Tibial nerve (tissue), 4 donors: Measurements from ENCODE around the gene CBLIF. TPM values are rescaled to one million over a fixed set of nuclear protein-coding genes. Genes with fewer than 3 reads are reported as not detected.

Source experiments
- DNase-seq, 2 donors: peaks; one replicate each; pipeline ENCODE4 v3.0.0-alpha.2; 2019; ENCODE audit warnings: low spot score in 2 of 2
- H3K27ac ChIP-seq, 4 donors: fragments of 200-600 bp; sonication (generic) in 3 of 4; one replicate each; pipeline ENCODE4 v1.5.1; 2017 to 2019; ENCODE audit warnings: mild to moderate bottlenecking in 1 of 4
- H3K27me3 ChIP-seq, 2 donors: fragments of 200-600 bp; sonication (generic) in 1 of 2; one replicate each; pipeline versions ENCODE4 v1.5.1 to v1.6.0; 2017 to 2019
- H3K36me3 ChIP-seq, 3 donors: fragments of 200-600 bp; sonication (generic); one replicate each; pipeline ENCODE4 v1.5.1; 2018 to 2019
- H3K4me1 ChIP-seq, 4 donors: fragments of 200-600 bp; sonication (generic) in 3 of 4; one replicate each; pipeline ENCODE4 v1.5.1; 2017 to 2019
- H3K4me3 ChIP-seq, 4 donors: fragments of 200-600 bp; sonication (generic) in 3 of 4; one replicate each; pipeline ENCODE4 v1.5.1; 2017 to 2019; ENCODE audit warnings: mild to moderate bottlenecking in 1 of 4, moderate library complexity in 1 of 4
- H3K9me3 ChIP-seq, 4 donors: fragments of 200-600 bp; sonication (generic) in 3 of 4; one replicate each; pipeline ENCODE4 v1.5.1; 2017 to 2019
- EP300 ChIP-seq, 2 donors: sonication (generic); formaldehyde crosslinking; IDR thresholded peaks; one replicate each; pipeline ENCODE4 v1.6.1; 2017; ENCODE audit warnings: antibody characterized with exemption in 2 of 2, mild to moderate bottlenecking in 1 of 2
- POLR2A ChIP-seq, 2 donors: fragments of 450-650 bp; IDR thresholded peaks; one replicate each; pipeline ENCODE4 v1.6.1; 2017; ENCODE audit warnings: antibody characterized with exemption in 2 of 2, mild to moderate bottlenecking in 2 of 2, moderate library complexity in 2 of 2
- WGBS, 2 donors: methylation state at CpG; one replicate each; pipeline ENCODE4 v1.1.5; 2018; 5-methylcytosine and 5-hydroxymethylcytosine counted together
- total RNA-seq, 4 donors: library from RNA; depleted of rRNA; stranded (reverse); fragments of >200 nt; gene quantifications; one replicate each; pipeline ENCODE4 v1.1.0, GENCODE V29; 2016
- TF ChIP-seq, protein P1 (sequence below), 5 experiments: fragments of 200-600 bp in 3 of 5; fragments of 450-650 bp in 2 of 5; sonication (generic) in 3 of 5; IDR thresholded peaks; one replicate each; pipeline ENCODE4 v1.5.1; 2016 to 2019; ENCODE audit warnings: antibody characterized with exemption in 5 of 5, mild to moderate bottlenecking in 3 of 5, moderate library complexity in 2 of 5

Gene CBLIF
- total RNA-seq, 4 donors from 2014 or later, result not detected

DNA sequence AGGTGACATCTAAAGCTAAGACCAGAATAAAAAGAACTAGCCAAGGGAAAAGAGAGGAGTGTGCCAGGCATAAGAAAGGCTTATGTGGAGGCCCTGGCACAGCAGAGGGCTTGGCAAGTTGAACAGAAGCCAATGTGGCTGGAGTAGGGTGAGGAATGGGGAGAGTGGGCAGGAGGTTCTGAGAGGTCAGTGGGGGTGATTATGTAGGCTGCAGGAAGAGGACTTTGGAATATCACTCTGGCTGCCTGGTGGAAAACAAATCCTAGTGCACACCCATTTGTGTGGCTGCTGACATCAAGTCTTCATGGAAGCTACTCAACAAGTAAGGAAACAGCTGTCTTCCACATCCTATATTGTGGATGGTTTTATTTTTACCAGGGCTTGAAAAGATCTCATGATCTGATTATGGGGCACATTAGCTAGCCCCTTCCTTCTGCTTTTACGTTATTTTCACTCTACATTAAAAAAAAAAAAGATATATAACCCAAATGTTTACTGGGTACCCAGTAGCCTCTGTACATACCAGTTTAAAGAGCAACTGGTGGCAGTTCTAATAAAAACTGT is 38.2 kb downstream of the CBLIF start:
- peaks cover 0 to 58% (median 0%) of the 10 kb centered on the region in 3 donors for H3K36me3 ChIP-seq
- H3K27me3 ChIP-seq, result no peaks in the 10 kb centered on the region
- no peaks in the 10 kb centered on the region for H3K9me3 ChIP-seq
- H3K27ac ChIP-seq, result no peak overlapping the region
- H3K4me1 ChIP-seq, result peaks cover 0 to 18% (median 7%) of the 10 kb centered on the region in 4 donors
- no peak overlapping the region for H3K4me3 ChIP-seq
- no peak for TF ChIP-seq POLR2A (IDR thresholded peaks at IDR 0.05)
- TF ChIP-seq, protein P1, sequence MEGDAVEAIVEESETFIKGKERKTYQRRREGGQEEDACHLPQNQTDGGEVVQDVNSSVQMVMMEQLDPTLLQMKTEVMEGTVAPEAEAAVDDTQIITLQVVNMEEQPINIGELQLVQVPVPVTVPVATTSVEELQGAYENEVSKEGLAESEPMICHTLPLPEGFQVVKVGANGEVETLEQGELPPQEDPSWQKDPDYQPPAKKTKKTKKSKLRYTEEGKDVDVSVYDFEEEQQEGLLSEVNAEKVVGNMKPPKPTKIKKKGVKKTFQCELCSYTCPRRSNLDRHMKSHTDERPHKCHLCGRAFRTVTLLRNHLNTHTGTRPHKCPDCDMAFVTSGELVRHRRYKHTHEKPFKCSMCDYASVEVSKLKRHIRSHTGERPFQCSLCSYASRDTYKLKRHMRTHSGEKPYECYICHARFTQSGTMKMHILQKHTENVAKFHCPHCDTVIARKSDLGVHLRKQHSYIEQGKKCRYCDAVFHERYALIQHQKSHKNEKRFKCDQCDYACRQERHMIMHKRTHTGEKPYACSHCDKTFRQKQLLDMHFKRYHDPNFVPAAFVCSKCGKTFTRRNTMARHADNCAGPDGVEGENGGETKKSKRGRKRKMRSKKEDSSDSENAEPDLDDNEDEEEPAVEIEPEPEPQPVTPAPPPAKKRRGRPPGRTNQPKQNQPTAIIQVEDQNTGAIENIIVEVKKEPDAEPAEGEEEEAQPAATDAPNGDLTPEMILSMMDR (IDR thresholded peaks at IDR 0.05), result no peak
- no peak for TF ChIP-seq EP300 (IDR thresholded peaks at IDR 0.05)
- WGBS, 2 donors, result 78 to 79% methylated on average over 1 of the region's 1 CpG
- no peak for DNase-seq

DNA sequence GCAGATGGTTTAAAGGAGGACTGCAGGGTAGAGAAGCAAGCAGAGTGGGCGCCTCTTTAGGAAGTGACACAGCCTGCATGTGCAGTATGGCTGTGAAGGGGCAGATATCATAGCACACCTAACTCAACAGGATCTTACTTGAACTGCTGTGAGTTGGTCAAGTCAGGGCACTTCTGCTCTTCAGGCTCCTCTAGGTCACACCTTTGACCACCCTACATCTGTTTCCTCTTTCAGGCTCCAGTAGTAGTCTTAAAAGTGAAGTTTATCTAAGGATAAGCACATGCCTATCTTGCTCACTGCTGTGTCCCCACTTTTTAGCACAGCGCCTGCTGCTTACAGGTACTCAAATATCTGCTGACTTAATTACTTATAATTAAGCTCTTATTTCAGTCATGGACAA is 41.2 kb downstream of the CBLIF start:
- TF ChIP-seq POLR2A (IDR thresholded peaks at IDR 0.05) (no peak), EP300 (IDR thresholded peaks at IDR 0.05) (no peak)
- TF ChIP-seq, protein P1 (IDR thresholded peaks at IDR 0.05), result no peak
- 84 to 87% methylated on average over 2 of the region's 2 CpGs for WGBS, 2 donors
- Histone ChIP-seq H3K9me3 (no peaks in the 10 kb centered on the region), H3K36me3 (peaks cover 0 to 55% (median 0%) of the 10 kb centered on the region in 3 donors), H3K4me3 (no peak overlapping the region), H3K4me1 (peaks cover 0 to 12% (median 0%) of the 10 kb centered on the region in 4 donors), H3K27me3 (no peaks in the 10 kb centered on the region), H3K27ac (no peak overlapping the region)
- DNase-seq, result no peak

DNA sequence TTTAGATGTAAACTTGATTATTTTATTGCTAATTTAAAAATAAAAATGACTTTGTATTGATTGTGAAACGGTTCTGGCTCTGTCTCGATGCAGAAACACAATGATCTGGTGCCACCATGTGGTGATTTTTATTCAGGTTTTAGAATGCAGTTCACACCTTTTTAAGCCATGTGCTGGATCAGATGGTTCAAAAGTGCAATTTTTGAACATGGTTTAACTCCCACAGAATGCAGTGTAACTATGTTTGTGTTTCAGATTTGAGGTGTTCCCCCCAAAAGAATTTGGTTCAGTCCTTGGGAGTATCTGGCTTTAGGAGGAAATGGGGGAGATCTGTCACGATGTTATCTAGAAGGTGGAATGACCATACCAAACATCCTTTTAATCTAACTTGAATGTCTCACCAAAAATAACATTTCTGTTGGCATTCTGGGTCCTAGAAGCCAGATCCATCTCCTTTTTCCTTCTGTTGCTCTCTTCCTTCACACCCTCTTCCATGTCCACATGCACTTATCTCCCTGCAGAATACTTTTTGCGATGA is 42.6 kb downstream of the CBLIF start:
- WGBS, 2 donors, result 50 to 51% methylated on average over 4 of the region's 4 CpGs
- TF ChIP-seq POLR2A (IDR thresholded peaks at IDR 0.05), result no peak
- TF ChIP-seq EP300 (IDR thresholded peaks at IDR 0.05), result peak in 1 of 2 donors; percentile 20
- TF ChIP-seq, protein P1 (IDR thresholded peaks at IDR 0.05), result peak; percentile 46 to 71 (median 51)

DNA sequence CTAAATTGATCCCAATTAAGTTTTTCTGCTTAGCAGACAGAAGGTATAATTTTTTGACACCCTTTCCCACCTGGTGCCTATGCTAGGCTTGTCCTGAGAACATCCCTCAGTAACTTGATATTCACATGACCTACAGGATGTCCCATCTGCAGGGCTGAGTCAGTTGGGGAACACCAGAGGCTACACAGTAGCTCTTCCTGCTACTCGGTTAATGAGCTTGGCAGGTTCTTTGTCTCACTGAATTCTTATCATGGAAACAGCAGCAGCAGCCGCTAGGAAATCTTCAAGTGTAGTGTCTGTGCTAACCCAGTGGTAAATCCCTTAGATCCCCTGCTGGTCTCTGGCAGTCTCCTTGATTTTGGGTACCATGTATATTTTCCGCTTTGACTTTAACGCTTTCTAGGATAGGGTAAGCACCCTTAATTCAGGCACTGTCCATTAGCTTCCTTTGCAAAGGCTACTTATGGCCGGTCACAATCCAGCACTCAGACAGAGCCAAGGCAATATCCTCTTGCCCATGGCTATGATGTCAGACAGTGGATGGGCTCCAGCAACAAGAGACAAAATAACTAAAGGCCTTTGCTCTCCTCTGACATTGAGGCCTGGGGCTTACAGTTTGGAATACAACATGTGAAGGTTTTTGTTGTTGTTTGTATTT is 43.2 kb downstream of the CBLIF start:
- 53 to 58% methylated on average over 5 of the region's 5 CpGs for WGBS, 2 donors
- peaks cover 0 to 55% (median 0%) of the 10 kb centered on the region in 3 donors for H3K36me3 ChIP-seq
- no peaks in the 10 kb centered on the region for H3K27me3 ChIP-seq
- H3K27ac ChIP-seq, result peak overlapping the region in 2 of 4 donors; percentile 31 to 55
- no peak for TF ChIP-seq POLR2A (IDR thresholded peaks at IDR 0.05)
- no peak for TF ChIP-seq EP300 (IDR thresholded peaks at IDR 0.05)
- TF ChIP-seq, protein P1 (IDR thresholded peaks at IDR 0.05), result no peak
- H3K9me3 ChIP-seq, result no peaks in the 10 kb centered on the region
- no peak overlapping the region for H3K4me3 ChIP-seq
- H3K4me1 ChIP-seq, result peaks cover 0 to 7% (median 0%) of the 10 kb centered on the region in 4 donors
- DNase-seq, result peak in 1 of 2 donors; percentile 12

More for the DNA sequence above, 42.6 kb downstream of the CBLIF start:
- Histone ChIP-seq H3K4me1 (peaks cover 0 to 7% (median 0%) of the 10 kb centered on the region in 4 donors), H3K27ac (peak overlapping the region in 1 of 4 donors; percentile 31), H3K9me3 (no peaks in the 10 kb centered on the region), H3K36me3 (peaks cover 0 to 56% (median 0%) of the 10 kb centered on the region in 3 donors), H3K4me3 (no peak overlapping the region), H3K27me3 (no peaks in the 10 kb centered on the region)
- peak in 1 of 2 donors; percentile 79 for DNase-seq
